Right lobe of liver (tissue), 4 donors: ENCODE data around the gene TMCC2.

Experiments
- CTCF ChIP-seq, 4 donors: fragments of 200-600 bp in 3 of 4; fragments of 450-650 bp in 1 of 4; IDR thresholded peaks; one replicate each; pipeline versions ENCODE4 v1.5.1 to v1.8.0; 2016 to 2022; ENCODE audit warnings: antibody characterized with exemption in 4 of 4, mild to moderate bottlenecking in 2 of 4
- POLR2A ChIP-seq: fragments of 450-650 bp; IDR thresholded peaks from one replicate; pipeline ENCODE4 v1.6.1; 2017; ENCODE audit warnings: antibody characterized with exemption, mild to moderate bottlenecking
- donor health status: DM: no; HTN: no; CAD: no.
- donor health status: DM: no; HTN: no; CAD: no.
- donor health status: DM: no; HTN: yes; CAD: no.

- TF ChIP-seq CTCF (IDR thresholded peaks at IDR 0.05) (no peak), POLR2A (no peak)
Observed at GRCh38 chr1:205182930-205183329, 44.8 kb upstream of the TMCC2 start.
